Uterus (tissue), 2 donors: ENCODE results near the gene YPEL4.

Experiments used
- POLR2A ChIP-seq, 2 donors: fragments of 450-650 bp; IDR thresholded peaks; one replicate each; pipeline ENCODE4 v1.6.1; 2016; ENCODE audit warnings: antibody characterized with exemption in 2 of 2, mild to moderate bottlenecking in 1 of 2, moderate library complexity in 1 of 2
- TF ChIP-seq, protein P1 (sequence below), 4 experiments: fragments of 200-600 bp in 2 of 4; fragments of 450-650 bp in 2 of 4; sonication (generic) in 2 of 4; IDR thresholded peaks; one replicate each; pipeline ENCODE4 v1.5.1; 2016 to 2019; ENCODE audit warnings: antibody characterized with exemption in 4 of 4, mild to moderate bottlenecking in 2 of 4, moderate library complexity in 1 of 4

DNA sequence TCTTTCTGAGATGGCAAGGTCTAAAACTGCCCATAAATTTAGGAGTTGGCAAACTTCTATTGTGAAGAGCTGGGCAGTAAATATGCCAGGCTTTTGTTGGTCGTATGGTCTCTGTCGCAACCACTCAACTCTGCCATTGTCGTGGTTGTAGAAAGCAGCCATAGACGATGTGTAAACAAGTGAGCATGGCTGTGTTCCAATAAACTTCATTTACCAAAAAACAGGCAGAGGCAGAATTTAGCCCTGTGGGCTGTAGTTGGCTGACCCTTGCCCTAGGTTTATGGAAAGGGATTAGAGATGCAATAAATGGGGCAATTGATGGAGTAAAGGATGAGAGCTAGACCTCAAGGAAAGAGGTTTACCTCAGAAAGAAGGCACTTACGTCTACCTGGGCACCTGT is 17.6 kb downstream of the YPEL4 start:
- TF ChIP-seq, protein P1, sequence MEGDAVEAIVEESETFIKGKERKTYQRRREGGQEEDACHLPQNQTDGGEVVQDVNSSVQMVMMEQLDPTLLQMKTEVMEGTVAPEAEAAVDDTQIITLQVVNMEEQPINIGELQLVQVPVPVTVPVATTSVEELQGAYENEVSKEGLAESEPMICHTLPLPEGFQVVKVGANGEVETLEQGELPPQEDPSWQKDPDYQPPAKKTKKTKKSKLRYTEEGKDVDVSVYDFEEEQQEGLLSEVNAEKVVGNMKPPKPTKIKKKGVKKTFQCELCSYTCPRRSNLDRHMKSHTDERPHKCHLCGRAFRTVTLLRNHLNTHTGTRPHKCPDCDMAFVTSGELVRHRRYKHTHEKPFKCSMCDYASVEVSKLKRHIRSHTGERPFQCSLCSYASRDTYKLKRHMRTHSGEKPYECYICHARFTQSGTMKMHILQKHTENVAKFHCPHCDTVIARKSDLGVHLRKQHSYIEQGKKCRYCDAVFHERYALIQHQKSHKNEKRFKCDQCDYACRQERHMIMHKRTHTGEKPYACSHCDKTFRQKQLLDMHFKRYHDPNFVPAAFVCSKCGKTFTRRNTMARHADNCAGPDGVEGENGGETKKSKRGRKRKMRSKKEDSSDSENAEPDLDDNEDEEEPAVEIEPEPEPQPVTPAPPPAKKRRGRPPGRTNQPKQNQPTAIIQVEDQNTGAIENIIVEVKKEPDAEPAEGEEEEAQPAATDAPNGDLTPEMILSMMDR (IDR thresholded peaks at IDR 0.05): no peak
- no peak for TF ChIP-seq POLR2A (IDR thresholded peaks at IDR 0.05)
